ENCODE measurements around the gene COG1. TPM values are rescaled to one million over a fixed set of nuclear protein-coding genes. Genes with fewer than 3 reads are reported as not detected.

COG1 gene
- total RNA-seq, 1 experiment from 2014 or later = 26.5 TPM

GRCh38 chr17:73163043-73163442, 29.8 kb upstream of the COG1 start:
- no peaks in the 10 kb centered on the region for H3K79me1 ChIP-seq (ENCODE audit: insufficient read depth, low read depth, low read length, poor library complexity, severe bottlenecking)
- Mint-ChIP-seq H3K36me3 (ENCODE audit: insufficient read depth in 1 of 3, low read depth in 3 of 3) (no peaks in the 10 kb centered on the region; a peak in 1 of 7 replicates), H3K4me1 (peaks cover 34 to 43% of the 10 kb centered on the region in 2 experiments), H3K4me3 (no peak overlapping the region), H3K27me3 (ENCODE audit: low read depth) (peaks cover 65% of the 10 kb centered on the region), H3K27ac (no peak overlapping the region), H3K9me3 (no peaks in the 10 kb centered on the region)
- no peak overlapping the region for H3K9ac ChIP-seq (ENCODE audit: extremely low read depth, insufficient read length, low read length)
- H4K5ac ChIP-seq (ENCODE audit: insufficient read length, low read depth, low read length) = no peak overlapping the region
- H3K23ac ChIP-seq (ENCODE audit: insufficient read length, low read depth, low read length) = no peak overlapping the region
- no peaks in the 10 kb centered on the region for H4K20me1 ChIP-seq (ENCODE audit: control insufficient read depth, insufficient read depth, insufficient read length)
- no peak overlapping the region for H2BK20ac ChIP-seq (ENCODE audit: low read depth, low read length, poor library complexity, severe bottlenecking)
- H3K79me2 ChIP-seq (ENCODE audit: insufficient read depth, low read length) = no peaks in the 10 kb centered on the region
- no peak overlapping the region for H3K56ac ChIP-seq (ENCODE audit: insufficient read length, low read depth, low read length)
- no peak for DNase-seq
- H3K27ac ChIP-seq (ENCODE audit: insufficient read length, low read depth, low read length) = no peak overlapping the region
- H3K4ac ChIP-seq (ENCODE audit: low read depth, low read length) = no peak overlapping the region
- no peaks in the 10 kb centered on the region for H3K9me3 ChIP-seq (ENCODE audit: control insufficient read depth, low read depth, low read length)
- H2AK5ac ChIP-seq (ENCODE audit: insufficient read length, low read length) = no peak overlapping the region
- no peak overlapping the region for H2BK12ac ChIP-seq (ENCODE audit: insufficient read length, low read depth, low read length)
- no peak overlapping the region for H2BK5ac ChIP-seq (ENCODE audit: insufficient read length, low read length)
- no peak overlapping the region for H3K4me2 ChIP-seq (ENCODE audit: insufficient read depth, insufficient read length, low read length)
- H3K27me3 ChIP-seq (ENCODE audit: insufficient read depth, low read length) = peaks cover 31% of the 10 kb centered on the region
- H4K91ac ChIP-seq (ENCODE audit: insufficient read length, low read depth, low read length) = no peak overlapping the region
- TF ChIP-seq CTCF (conservative IDR thresholded peaks at IDR 0.05) = no peak
- no CpG with 5 or more reads among the region's 8 CpGs for WGBS (ENCODE audit: extremely low coverage, insufficient read length, low lambda C conversion rate)
- no peak overlapping the region for H4K8ac ChIP-seq (replicated peaks; ENCODE audit: insufficient read length, low read depth, low read length)
- no peak overlapping the region for H3K18ac ChIP-seq (ENCODE audit: insufficient read length, low read depth, low read length)
- H3K4me1 ChIP-seq (ENCODE audit: insufficient read depth, low read length) = no peaks in the 10 kb centered on the region; the same call in 1 of the 2 replicates
- no peak overlapping the region for H3T11ph ChIP-seq (ENCODE audit: low read length)
- no peak overlapping the region for H2AFZ ChIP-seq (ENCODE audit: low read length)
- no peak overlapping the region for H2BK15ac ChIP-seq (ENCODE audit: low read depth, low read length)
- no peak overlapping the region for H3K14ac ChIP-seq (ENCODE audit: insufficient read depth, low read length)
- no peak overlapping the region for H2BK120ac ChIP-seq (ENCODE audit: low read depth, low read length, poor library complexity, severe bottlenecking)
- H3K23me2 ChIP-seq (ENCODE audit: insufficient read length, low read depth, low read length, poor library complexity, severe bottlenecking) = peaks cover 17% of the 10 kb centered on the region
